ENCODE measurements around the gene ZMIZ1.

- TF ChIP-seq CTCF (IDR thresholded peaks at IDR 0.05) (no peak), POLR2A (IDR thresholded peaks at IDR 0.05) (no peak)
Measured at GRCh38 chr10:79203014-79203644, 134.4 kb downstream of the ZMIZ1 start.
